Stimulated activated CD4-positive, alpha-beta T cell treated with anti-CD3 and anti-CD28 coated beads, Interleukin-15, amount 100 ng/mL, for 48 hours (primary cell): ENCODE results near the gene MRFAP1L1.
A peak's percentile ranks its signal among the peaks of the same experiment; 100 is the strongest.
"Not testable (repeated sequence)": the region's sequence is repeated elsewhere in the genome, so short reads cannot be mapped to it uniquely, and the experiment has no call there.

Source experiments
- DNase-seq, 2 donors: peaks; one replicate each; pipeline ENCODE4 v3.0.0-alpha.2; 2020; ENCODE audit warnings: low read depth in 2 of 2

The MRFAP1L1 gene

DNA sequence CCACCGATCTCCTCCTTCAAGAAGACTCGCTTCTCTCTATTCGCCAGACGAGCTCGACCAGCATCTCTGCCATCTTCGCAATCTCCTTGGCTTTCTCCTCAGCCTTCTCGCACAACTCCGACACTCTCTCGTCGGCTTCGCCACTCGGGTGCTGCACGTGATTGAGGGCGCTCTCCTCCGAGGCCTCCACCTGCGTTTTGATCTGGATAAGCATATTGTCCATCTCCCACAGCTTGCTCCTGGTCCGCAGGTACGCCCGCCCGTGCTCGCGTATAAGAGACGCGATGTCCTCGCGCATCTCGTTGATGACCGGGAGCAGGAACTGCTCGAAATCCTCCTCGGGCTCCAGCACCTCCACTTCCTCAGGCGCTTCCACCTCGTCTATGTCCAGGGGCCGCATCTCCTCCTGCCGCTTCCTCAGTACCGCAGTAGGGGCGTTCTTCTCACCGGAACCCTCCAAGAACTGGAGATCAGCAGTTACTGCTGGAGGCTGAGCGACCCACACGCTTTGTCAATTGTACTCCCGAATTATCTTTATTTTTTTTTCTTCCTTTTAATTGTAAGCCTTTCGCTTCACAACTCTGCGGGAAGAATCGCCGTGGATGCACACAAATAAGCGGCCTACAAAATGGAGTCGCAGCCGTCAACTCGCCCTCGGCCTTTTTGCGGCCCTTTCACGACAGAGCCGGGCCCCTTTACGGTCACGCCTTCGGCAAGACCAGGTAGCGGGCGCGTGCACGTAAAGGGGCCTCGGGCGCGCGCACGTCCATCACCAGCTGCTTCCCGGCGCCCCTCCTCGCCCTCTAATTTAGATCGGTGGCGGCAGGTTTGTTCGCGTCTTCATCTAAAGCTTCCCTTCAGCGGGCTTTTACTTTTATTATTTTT, at the start of gene MRFAP1L1:
TSS of gene MRFAP1L1 (minus strand) at position 636 of the 885 bp plus-strand sequence. CDS start at position 400, 236 bp downstream.
- peak; percentile 92 to 96 for DNase-seq

DNA sequence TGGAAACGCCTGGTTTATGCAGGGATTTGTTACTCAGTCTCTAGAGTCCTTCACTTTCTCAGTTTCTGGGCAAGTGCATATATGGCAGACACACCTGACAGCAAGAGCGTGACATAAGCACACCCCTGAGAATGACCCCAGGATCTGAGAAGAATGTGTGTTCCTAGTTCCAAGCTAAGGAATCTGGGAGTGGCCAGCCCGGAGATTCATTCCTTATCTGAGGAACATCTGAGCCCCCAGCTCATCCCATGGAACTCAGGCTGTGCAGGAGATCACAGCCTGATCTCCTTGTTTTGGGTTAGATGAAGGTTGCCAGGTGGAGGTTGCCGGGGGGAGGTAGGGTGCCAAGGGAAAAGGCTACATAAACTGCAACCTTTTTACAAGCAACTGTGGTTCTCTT, 49.1 kb upstream of the MRFAP1L1 start:
- no peak for DNase-seq

DNA sequence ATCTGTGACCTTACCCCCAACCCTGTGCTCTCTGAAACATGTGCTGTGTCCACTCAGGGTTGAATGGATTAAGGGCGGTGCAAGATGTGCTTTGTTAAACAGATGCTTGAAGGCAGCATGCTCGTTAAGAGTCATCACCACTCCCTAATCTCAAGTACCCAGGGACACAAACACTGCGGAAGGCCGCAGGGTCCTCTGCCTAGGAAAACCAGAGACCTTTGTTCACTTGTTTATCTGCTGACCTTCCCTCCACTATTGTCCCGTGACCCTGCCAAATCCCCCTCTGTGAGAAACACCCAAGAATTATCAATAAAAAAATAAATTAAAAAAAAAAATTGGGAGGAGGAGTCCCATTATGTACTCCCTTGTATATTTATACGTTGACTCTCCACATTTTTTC, 46.7 kb upstream of the MRFAP1L1 start:
- not testable (repeated sequence) for DNase-seq

DNA sequence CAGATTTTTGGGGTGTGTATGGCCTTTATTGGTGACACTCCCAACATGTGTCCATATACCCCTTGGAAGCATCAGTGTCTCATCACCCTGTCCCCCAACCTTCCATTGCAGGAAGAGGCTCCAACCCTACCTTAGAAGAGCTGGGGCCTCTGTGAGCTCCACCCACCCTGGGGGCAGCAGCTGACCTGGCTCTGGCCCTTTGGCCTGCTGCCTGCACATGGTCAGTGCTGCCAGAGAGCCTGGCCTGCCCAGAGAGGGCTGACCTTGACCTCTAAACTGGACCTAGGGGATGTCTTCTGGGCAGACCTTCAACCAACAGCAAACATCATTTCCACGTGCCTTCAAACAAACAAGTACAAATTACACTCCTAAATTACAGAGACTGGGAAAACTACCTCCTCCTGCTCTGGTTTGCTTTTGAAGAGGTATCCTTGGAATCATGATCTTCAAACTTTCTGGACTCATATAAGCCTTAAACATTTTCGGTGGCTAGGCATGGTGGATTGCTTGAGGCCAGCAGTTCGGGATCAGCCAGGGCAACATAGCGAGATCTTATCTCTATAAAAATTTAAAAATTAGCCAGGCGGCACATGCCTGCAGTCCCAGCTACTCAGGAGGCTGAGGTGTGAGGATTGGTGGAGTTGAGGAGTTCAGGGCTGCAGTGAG, 45.6 kb upstream of the MRFAP1L1 start:
- no peak for DNase-seq

DNA sequence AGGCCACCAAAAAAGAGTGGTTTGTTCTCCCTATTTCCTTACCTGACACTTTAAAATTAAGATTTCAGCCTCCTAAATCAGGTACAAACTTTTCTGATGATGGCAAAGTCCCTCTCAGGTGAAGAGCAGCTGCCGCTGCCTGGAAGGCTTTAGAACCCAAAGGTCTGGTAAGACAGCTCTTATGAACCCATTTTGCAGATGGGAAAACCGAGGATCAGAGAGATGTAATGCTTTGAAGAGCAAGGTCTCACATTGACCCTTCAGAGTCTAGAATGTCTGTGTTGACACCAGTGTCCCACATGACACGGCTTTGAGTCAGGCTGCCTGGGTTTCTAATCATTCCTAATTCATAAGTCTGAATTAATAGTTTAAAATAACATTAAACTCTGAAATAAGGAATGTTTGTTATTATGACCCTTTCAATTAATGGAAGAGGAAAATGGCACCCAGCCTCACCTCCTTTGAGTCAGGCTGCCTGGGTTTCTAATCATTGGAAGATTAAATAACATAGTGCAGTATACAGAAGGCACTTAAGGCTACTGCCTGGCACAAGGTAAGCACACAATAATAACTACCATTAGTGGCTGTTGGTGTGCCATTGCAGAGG, 44.9 kb upstream of the MRFAP1L1 start:
- no peak for DNase-seq

DNA sequence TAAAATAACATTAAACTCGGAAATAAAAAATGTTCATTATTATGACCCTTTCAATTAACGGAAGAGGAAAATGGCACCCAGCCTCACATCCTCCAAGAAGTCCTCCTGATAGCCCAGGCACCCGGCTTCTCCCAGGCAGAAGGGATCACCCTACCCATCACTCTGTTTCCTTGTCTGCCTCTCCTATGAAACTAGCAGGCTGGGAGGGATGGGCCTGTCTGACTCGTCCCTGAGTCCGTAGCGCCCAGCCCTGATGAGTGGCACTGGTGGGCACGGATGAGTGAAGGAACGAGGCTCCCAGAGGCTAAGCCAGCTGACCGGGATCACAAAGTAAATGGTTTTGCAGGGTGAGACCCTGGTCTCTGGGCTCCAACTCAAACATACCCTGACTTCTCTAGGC, 44.2 kb upstream of the MRFAP1L1 start:
- no peak for DNase-seq

DNA sequence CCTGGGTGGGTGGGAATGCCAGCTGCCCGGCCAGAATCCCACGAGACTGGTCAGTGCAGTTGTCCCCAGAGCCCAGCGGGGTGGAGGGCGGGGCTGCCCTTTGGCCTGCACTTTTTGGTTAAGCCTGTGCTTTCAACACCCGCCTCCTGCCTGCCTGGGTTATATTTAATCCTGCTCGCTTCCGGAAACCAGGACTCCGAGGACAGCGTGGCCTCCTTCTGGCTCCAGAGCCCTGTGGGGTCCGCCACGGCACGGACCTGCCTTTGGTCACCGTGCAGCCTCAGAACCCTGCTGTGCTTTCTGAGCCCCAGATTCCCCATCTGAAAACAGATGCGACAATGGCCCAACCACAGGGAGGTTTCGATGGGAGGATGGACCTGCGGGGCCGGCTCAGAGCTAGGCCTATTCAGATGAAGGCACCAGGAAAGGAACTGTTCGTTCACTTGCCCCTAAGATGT, 43.5 kb upstream of the MRFAP1L1 start:
- no peak for DNase-seq

DNA sequence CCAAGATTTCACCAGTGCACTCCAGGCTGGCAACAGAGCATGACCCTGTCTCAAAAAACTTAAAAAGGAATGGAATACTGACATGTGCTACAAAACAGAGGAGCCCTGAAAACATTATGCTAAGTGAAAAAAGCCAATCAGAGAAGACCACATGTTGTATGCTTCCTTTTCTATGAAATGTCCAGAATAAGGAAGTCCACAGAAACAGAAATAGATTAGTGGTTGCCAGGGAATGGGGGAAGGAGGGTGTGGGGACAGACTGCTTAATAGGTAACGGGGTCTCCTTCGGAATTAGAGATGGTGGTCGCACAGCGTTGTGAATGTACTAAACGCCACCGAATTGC, 42.8 kb upstream of the MRFAP1L1 start:
- no peak for DNase-seq

DNA sequence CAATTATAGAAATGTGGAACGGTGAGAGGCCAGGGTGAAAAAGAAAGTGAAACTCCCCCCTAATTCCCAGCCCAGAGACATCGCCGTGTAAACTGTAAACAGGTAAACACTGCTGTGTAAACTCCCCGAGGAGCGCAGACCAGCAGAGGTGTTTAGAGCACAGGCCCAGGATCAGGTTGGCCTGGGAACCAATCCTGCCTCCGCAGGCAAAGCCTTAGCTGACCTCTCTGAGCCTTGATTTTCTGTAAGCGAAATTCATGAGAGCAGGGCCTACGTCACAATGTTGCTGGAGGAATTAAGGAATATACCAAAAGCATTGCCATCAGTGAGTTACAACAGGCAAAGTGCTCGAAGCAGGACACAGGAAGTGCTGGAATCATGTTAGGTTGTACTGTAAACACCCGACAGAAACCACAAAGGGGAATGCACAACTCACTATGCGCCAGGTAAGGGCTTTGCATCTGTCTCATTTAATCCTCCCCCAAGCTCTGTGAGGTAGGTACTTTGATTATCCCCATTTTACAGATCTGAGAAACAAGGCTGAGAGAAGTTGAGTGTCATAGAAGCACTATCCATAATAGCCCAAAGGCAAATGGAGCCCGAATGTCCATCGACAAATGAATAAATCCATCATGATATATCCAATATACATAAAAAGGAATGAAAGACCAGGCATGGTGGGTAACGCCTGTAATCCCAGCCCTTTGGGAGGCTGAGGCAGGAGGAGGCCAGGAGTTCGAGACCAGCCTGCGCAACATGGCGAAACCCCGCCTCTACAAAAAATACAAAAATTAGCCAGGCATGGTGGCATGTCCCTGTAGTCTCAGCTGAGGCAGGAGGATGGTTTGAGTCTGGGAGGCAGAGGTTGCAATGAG, 42.2 kb upstream of the MRFAP1L1 start:
- DNase-seq: no peak

DNA sequence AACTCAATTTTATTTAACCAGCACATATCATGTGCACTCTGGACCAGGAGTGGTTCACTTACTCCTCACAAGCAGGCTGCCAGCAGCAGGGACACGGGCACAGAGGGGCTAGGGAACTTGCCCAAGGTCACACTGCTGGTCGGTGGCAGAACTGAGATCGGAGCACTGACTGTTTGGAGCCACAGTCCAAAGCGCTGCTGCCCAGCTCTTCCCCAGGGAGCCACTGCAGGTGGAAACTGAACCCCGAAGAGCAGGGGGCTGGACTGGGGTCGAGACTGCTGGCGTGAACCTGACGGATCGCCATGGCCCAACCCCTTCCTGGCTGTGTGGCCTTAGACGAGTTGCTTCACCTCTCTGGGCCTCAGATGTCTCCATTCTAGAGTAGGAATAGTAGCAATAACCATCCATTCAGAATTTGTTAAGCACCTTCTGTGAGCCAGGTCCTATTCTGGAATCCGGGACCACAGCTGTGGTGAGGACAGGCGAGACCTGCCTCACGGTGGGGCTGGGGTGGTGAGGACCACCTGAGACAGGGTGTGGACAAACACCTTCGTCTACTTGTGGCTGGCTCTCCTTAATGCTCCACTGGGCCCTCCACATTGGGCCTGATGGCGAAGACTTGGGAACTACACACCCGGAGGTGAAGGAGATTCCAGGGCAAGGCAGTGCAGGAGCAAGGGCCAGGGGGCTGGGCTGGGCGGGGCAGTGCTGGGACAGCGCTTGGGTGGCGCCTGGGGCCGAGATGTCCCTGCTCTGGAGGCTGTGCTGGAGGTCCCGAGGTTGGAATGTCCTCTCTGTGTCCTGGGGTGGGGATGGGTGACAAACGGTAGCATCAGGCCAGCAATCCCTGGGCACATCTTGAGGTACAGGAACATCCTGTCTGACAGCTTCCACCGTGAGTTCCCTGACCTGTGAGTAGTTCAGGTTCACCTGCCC, 40.9 kb upstream of the MRFAP1L1 start:
- DNase-seq: no peak

DNA sequence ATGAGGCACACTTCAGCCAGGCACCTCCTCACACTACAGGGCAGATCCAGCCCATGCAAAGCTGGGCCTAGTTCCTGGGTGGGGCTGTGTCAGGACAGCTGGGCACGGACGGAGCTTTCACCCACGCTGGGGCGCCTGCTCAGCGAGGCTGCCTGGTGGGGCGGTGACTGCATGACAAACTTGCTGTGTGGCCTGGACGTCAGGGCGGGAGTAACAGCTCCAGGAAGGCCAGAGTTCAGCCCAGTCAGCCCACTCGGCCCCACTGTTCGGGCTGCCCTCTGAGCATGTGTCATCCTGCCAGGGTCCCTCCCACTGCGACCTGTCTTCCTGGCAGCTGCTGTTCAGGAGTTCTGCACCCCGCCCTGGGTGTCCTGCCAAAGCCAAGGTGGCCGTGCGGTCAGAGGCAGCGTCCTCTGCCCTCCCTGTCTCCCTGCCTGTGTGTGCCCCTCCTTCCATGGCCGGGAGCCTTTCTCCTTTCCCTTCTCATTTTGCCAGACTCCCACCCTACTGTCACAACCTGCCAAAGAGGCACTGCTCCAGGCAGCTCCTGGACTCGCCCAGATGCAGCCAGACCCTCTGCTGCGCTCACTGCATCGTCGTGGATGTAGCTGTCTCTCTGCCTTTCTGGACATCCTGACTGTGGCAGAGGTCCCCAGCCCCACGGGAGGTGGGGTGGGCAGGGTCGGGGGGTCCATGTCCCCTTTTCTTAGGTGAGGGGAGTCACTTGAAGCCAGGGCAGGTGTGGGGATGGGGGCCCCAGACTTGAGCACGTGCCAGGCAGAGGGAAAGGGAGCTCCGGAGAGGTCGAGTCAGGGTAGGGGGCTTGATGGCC, 39.9 kb upstream of the MRFAP1L1 start:
- DNase-seq: no peak

DNA sequence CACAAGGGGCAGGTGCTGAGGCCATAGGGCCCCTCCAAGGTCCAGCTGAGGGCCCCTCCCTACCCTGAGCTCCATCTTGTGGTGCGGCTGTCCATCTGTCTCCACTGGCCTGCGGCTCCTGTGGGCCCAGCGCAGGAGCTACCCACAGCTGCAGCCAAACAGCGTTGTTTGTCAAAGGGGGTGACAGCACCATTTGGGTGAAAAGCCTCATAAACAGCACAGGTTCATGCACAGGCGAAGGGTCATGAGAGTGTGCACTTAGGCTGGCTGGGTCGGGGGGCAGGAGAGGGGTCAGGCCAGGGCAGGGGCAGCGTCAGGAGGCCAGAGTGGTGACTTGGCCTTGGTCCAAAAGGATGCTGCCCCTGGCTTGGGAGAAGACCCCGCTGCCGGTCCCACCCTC, 38.6 kb upstream of the MRFAP1L1 start:
- DNase-seq: no peak

DNA sequence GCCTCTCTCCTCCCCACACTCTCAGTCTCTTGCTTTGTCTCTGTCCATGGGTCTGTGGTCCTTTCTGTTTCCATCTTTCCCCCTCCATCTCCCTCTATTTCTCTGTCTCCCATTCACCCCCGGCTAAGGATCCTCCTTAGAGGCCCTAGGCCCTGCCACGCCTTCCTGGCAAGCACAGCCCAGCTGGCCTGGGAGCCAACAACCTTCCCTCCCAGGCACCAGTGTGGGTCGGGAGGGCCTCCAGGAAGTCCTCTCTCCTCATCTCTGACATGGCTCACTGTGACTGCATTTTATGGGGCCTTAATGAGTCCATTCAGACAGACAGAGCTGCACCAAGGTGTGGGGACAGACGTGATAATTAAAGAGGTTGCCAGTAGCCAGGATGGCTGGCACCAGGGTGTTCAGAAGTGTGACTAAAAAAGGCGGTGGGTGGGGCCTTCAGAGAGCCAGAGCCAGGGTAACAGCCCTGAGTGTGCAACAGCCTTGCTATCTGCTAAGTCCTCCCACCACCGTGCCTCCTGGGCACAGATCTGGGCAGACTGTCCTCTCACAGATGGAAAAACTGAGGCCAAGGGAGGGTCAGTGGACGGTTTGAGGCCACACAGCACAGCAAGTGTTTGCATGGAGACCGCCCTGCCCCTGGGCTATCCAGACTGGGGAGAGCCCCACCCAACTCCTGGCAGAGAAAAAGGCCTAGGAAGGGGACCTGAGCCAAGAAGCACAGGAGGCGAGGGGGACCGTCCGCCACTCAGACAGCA, 37.8 kb upstream of the MRFAP1L1 start:
- DNase-seq: no peak

DNA sequence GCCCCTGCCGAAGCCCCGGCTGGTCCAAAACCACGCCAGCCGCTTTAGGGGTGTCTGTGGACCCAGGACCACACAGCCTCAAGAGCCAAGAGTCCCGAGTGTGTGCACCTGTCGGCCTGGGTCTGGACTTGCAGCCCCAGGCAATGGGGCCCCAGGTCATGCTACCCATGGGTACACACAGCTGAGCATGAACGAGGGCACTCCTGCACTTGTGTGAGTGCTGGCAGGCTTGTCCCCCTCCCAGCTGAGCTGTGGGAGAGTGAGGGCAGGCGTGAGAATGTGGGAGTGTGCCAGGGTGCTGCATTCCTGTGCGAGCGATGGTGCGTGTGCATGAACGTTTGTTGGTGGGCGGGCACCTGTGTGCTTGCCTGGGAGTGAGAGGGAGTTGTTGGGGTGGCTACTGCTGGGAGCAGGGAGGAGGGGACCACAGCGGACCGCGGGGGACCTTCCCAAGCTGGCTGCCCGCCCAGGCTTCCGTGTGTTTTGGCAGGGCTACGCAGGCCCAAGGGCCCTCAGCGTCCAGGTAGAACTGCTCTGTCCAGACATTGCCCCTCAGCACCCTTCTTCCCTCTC, 37.1 kb upstream of the MRFAP1L1 start:
- DNase-seq: no peak

DNA sequence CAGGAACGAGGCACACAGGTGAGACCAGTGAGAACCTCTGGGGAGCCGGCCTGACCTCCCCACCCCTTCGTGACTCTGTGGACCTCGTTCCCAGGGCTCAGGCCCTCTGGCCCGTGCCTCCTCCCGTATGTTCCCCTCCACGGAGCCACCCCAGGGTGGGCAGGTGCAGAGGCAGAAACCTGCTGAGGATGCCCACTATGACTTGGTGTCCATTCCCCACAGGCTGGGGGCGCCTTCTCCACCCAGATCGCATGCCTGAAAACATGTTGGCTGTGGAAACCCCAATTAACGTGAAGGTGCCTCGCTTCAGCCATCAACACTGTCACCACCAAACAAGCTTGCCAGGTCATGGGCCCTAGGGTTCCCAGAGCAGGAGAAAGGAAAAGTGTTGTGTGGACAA, 33.3 kb upstream of the MRFAP1L1 start:
- DNase-seq: no peak

DNA sequence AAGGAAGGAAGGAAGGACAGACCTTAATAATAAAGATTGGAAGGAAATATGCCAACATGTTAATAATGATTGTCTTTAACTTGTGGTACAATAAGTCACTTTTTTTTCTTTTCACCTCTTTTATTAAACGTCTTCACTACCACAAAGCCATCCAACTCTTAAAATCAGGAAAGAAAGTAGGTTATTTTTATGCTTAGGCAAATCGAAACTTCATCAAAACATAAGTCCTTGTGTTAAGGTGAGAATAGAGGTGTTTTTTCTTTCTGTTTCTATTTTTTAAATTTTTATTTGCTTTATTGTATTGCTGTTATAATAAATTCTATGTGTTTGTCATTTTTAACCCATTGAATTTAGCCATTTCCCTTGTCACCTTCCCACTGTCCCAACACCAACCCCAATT, 32.8 kb upstream of the MRFAP1L1 start:
- no peak for DNase-seq

DNA sequence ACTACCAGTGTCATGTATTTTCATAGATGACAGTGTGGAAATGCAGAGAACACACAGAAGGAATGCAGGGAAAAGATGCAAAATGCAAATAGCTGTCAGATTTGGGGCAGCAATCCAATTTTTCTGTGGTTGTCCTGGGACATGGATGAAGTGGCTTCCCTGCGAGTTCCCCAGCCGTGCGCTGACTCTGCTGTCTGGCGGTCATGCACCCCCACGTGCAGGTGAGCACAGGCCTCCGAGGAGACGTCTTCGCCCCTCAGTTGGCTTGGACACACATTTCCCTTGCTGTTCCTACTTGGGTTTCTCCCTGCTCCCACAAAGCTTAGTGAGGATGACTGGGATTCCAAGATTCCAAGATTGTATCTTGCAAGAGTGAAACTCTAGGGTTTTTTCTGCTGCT, 30.7 kb upstream of the MRFAP1L1 start:
- DNase-seq: no peak

DNA sequence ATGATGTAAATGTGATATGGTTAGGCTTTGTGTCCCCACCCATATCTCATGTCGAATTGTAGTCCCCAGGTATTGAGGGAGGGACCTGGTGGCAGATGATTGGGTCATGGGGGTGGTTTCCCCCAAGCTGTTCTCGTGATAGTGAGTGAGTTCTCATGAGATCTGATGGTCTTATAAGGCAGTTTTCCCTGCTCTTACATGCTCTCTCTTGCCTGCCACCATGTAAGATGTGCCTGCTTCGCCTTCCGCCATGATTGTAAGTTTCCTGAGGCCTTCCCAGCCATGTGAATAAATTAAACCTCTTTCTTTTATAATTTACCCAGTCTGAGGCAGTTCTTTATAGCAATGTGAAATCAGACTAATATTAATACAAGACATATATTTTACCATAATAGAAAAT, 30.3 kb upstream of the MRFAP1L1 start:
- DNase-seq: no peak
